Stimulated activated CD4-positive, alpha-beta T cell treated with anti-CD3 and anti-CD28 coated beads, Interleukin-15, amount 100 ng/mL, for 48 hours (primary cell): Measurements from ENCODE around the gene SAP30L.

ENCODE experiments used
- DNase-seq, 2 donors: peaks; one replicate each; pipeline ENCODE4 v3.0.0-alpha.2; 2020; ENCODE audit warnings: low read depth in 2 of 2

Gene SAP30L

DNA sequence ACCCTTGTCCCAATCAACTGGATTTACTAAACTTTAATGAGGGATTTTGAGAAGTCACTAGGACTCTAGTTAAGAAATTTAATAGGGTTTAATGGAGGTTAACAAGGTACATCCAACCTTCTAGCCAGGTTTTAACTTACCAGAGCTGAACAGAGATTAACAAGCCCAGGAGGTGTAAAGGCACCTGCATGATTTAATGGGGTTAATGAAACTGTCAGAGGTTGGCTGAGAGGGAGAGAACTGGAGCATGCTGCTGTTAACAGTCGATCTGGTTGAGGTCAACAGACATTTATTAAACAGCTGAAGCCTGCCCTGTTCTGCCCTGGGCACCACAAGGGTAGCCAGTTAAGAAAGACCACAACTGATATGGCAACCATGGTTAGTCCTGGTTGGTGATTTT, 18.6 kb downstream of the SAP30L start:
- DNase-seq = no peak

DNA sequence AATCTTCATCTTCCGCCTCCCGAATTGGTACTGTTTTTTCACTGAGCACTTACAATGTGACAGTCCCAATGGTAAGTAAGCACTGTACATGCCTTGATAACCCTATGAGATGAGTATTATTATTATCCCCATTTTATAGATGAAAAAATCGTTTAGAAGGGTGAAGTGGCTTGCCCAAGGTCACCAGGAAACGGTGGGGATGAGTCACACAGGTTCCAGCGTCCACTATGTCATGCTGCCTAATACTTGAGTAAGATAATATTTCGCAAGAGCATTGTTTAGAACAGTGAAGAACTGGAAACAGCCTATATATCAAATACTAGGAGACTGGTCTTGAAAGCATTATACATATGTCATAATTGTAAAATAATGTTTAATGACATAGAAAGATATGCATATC, 19.4 kb downstream of the SAP30L start:
- DNase-seq = no peak

DNA sequence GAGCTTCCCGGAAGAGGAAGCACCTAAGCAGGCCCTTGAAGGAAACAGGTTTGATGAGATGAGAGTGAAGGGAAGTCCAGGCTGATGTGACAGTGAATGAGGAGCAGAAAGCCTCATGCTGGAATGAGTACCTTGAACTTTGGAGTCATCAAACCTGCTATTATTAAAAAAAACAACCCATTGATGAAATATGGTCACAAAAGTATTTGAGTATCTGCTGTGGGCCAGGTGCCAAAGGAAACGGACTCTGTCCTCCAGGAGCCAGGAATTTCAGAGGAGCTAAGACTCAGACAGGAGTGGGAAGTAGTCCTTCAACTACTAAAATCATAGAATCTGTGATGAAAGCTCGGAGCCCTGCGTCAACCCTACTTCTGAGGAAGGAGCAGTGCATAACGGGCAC, 20.4 kb downstream of the SAP30L start:
- no peak for DNase-seq

DNA sequence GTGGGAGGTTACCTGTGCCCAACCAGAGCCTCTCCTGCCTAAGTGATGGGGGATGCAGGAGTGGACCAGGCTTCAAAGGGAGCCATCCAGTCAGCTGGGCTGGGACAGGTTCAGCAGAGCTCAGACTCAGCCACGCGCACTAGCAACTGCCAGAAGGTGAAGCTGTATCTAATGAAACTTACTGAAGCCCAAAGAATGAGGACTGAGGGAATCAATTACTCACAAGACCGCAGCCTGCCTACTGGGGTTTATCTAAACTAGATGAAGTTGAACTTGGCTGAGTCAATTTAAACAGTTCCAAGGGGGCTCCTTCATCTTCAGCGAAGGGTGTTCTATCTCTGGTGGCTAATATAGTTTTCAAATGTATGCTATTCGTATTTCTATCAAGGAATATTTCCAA, 20.9 kb downstream of the SAP30L start:
- DNase-seq = no peak

DNA sequence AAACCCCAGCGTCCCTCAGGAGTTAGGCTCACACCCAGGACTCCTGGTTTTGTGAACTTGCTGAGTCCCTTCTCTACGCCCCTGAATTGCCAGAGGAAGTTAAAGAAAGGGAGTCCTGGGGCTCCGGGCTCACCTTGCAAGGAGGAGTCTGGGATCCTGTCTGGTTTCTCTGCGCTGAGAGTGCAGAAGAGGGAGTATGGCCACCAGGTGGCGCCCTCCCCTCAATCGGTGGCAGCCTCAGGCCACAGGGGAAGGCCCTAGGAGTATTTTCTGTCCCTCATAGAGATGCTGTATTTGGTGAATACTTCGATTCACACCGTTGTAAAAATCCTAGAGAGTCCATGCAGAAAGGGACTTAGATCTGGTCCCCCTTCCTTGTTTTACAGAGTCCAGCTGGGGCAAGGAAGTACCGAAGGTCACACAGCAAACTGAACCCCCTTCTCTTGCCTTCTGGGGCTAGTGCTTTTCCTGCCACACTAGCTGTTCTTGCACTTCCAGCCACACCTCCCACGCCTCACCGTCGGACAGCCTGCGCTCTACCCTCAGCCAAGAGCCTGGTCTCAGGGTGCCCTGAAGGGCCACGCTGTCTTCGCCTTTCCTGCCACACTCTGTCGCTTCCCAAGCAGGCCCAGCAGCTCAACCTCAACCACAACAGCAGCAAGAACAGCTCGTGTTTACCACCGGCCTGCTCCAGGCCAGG, 22.0 kb downstream of the SAP30L start:
- DNase-seq = peak in 1 of 2 donors; percentile 69

DNA sequence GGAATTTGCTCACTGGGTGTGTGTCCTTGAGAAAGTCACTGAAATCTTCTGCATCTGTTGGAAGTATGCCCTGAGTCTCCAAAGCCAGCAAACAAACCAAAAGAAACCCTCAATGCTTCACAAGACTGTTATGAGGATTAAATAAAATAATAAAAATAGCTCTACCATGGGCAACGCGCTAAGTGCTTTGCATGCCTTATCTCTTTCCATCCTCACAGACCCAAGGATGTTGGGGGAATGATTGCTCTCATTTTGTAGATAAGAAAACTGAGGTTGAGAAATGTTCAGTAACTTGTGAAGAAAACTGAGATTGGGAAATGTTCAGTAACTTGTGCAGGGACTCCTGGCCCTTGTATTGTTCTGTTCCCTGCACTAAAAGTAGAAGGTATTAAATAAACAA, 24.3 kb downstream of the SAP30L start:
- DNase-seq = no peak

DNA sequence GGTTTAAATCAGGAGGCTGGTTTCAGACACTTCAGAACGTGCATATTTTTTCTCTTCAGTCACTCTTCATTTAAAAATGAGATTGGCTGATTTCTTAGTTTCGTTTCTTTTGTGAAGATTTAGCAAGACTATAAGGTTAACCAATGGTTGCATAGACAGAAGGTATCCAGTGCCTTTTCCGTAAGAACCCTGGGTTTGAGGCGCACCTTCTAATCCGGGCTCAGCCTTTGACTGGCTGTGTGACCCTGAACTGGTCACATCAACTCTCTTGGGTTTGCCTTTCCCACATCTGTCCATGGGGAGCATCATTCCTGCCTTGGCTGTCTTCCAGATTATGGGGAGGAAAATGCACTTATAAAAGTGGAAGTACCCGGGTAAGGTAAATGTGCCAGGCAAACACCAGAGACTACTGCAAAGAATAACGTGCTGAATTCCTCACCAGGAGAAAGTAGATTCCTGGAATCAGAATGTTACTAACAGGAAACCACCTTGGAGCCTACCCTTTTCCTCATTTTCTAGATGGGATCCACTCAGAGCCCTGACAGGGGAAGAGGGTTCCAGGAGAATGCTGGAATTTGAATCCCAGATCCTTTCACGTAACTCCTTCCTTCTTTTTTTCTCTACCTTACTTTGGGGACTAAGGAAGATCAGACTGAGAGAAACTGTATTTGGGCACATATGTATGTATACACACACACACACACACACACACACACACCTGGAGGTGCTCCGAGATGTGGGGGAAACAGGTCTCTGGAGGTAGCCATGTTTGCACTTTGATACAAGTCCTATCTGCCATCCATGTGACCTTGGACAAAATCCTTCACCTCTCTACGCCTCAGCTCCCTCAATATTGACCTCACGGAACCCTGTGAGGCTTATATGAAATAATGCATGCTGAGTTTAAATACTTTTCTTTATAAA, 25.4 kb downstream of the SAP30L start:
- no peak for DNase-seq

DNA sequence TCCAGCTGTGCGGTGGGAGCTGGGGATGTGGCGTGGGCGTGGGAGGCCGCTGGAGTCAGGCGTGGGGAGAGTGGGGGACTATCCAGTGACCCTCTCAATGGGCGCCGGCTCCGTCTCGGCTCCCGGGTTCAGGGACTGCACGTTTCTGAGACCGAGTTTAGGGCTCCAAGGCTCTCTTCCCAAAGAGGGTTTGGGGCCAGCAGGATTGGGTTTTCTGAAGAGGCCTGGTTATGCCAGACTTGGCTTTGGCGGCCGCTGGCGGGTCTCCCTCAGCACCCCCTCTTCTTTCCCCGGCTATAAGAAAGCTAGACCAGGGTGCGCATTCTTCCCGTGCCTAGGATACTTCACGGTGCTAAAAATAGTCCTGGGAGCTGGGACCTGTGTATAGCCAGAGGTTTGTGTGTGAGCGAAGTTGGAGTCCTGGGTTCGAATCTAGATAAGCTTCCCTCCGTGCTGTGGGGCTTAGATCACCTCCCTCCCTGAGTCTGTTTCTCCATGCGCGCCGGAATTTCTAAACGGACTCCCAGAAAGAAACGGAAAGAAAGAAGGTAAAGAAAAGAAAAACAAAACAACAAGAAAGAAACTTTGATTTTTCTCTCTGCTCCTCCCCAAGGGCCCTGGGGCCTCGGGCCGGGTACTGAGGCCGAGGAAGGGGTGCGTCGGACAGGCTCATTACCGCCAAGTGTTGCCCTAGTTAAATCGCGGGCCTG, 27.2 kb downstream of the SAP30L start:
- no peak for DNase-seq

DNA sequence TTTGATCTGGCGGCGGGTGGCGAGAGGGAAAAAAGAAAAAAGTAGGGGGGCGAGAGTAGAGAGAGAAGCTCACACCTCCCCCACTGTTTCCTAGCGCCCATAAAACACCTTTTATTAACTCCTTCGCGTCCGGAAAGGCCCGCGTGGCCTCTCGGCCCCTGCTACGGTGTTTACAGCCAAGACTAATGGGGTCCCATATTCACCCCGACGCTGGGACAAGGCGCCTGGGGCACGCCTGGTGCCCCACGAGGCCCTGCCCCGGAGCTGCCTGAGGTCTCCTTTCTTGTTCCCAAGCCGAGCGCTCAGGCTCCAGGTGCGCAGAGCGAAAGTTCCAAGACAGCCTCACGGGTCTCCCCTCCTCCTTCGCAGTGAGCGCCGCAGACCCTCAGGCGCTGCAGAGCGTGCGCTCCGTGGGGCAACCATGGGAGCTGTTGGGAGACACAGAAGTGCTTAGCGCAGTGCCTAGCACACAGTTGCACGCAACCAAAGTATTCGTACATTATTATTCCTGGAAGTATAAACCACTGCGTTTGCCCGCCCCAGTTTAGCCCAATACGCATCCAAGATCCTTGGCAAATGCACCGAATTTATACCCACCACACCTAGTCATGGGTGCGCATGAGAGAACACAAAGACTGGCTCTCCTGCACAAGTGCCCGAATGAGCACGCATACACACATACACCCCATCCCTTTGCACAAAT, 27.9 kb downstream of the SAP30L start:
- DNase-seq = no peak

DNA sequence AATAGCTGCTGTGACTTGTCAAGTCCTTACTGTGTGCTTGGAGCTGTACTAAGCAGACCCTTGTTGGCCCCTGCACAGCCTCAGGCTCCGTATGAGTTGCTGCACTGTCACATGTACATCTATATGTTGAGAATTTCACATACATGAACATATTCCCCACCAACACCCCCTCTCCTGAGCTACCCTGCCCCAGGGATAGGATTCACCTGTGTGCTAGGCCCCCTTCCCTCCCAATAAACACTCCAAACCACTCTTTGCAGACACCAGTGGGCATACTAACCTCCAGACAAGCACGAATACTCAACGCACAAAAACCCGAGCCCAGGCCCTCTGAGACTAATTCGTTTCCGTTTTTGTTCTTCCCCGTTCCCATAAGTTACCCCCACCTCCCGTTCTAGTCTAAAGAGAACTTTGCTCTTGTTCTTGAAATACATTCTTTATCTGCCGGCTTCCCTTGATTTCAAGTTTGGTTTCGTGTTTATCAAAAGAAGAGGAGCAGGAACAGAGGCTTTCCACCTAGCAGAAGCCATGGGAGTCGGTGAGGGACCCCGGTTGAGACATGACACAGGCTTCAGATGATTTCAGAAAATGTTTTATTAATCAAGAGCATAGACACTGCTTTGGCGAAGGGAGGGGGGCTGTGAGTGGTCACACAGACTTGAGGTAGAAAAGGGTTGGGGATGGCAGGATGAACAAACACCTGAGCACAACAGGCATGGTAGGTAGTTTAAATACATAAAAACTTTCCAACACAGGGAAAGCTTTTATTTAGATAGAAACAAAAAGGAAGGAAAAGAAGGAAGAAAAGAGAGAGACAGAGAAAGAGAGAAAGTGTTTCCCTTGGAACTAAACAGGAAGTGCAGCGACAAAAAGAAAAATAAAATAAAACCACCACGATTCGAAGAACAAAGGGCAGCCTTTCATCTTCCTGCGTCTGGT, 28.9 kb downstream of the SAP30L start:
- no peak for DNase-seq

DNA sequence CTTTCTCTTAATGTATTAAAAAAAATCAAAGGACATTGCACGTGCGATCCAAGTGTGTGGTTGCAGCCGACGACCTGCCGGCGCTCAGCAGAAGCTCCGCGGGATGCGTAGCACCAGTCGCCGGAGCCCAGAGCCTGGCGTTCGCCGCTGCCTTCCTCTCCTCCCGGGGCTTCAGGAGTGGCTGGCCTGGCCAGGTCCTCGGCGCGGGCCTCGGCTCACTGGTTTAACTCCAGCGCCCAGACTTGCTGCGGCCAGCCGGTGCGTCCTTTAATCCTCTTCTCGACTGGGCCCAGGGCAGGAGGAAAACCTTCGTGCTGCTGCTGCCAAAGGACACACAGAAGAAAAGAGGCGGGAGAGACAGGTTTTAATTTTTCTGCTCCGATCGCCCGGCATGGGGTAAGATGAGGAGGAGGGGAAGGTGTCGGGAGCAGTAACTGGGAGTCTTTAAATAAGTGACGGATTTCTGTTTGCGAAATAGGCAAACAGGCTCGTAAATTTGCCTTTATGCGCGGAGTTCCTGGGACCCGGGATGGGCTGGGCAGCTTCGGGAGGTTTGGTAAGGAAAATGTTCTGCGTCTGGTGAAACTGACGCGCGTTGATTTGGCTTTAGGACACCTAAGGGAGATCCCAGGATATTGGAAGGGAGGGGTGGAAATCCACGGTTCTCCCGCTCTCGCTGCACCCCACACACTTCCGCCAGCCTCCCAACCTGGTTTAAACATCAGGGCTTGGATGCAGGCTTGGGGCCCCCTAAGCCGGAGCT, 30.0 kb downstream of the SAP30L start:
- no peak for DNase-seq

DNA sequence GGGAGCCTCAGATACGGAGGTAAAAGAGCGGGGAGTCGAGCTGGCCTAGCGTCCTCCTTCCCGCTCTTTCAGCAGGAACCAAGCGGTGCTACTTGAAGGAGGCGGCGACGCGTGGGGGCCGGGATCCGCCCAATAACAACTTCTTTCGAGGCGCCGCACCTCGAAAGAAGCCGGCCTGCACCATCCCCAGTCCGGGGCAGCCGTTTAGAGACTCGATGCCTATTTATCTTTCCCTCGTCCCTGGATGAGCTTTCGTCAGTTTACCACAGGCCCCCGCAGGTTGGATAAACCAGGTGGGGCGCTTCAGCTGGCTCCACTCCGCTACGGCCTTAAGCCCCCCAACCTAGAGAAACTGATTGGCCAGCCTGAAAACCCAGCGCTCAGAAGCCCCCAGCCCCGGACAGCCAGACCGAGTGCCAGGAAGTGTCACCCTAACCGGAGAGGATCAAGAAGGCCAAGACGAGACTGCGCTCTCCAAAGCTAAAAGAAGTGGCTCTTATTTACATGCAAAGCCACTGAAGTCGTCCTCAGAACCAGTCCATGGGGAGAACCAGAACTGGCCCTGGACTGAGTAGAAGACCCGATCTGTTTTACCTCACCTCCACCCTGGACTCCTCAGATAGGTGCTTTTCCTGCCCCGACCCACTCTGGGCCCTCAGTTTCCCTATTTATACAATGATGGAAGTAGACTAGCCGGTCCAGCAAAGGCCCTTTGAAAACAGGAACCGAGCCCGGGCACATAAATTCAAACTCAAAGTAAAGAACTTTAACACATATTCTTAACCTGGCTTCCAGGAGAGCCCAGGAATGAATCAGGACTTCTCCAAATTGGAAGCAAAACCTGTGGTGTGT, 30.8 kb downstream of the SAP30L start:
- DNase-seq = no peak

DNA sequence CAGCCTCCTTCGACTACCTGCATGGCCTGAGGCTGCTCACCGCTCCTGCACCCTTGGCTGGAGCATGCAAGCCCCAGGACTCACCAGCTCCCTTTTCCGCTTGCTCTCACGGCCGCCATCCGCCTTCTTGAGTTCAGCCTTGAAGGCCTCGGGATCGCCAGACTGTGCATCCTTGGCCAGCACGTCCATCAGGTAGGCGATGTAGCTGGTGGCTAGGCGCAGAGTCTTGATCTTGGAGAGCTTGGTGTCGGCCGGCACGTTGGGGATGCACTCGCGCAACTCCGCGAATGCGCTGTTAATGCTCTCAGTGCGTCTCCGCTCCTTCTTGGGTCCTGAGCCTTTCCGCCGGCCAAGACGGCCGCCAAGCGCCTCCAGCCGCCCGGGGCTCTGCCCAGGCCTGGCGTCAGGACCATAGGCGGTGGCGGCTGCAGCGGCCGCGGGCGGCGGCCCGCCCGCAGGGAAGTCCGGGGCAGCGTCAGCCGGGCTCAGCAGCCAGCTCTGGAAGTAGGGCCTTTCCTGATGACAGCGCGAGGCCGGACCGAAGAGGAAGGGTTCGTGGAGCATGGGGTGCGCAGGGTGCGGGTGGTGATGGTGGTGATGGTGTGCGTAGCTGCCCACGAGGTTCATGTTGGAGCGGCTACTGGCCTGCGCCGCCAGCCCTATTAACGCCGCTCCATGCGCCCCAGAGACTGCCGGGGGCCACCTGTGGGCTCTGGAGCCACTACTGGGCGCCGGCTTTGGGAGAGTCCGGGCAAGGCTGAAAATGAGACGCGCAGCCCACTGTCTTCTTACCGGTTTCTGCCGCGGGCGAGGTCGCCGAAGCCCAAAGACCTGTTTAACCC, 31.8 kb downstream of the SAP30L start:
- no peak for DNase-seq

DNA sequence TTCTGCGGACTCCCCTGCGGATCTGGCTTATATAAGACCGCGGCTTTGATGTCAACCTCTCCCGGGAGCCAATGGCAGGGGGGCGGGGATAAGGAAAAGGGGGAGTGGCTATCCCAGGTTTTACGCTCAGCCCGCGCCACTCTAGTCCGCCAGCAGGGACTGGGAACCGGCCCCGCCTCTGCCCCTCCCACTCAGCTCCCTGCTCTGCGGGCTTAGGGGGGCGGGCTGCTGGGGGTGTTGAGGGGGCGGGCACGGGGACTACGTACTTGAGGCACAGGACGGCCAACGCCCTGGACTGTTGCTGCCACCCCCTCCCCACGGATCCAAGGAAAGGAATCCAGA, 32.4 kb downstream of the SAP30L start, which contains the start of gene HAND1:
HAND1 (minus strand) TSS at position 4 of the 342 bp plus-strand sequence. CDS start 219 bp downstream, outside the sequence.
- DNase-seq = no peak

DNA sequence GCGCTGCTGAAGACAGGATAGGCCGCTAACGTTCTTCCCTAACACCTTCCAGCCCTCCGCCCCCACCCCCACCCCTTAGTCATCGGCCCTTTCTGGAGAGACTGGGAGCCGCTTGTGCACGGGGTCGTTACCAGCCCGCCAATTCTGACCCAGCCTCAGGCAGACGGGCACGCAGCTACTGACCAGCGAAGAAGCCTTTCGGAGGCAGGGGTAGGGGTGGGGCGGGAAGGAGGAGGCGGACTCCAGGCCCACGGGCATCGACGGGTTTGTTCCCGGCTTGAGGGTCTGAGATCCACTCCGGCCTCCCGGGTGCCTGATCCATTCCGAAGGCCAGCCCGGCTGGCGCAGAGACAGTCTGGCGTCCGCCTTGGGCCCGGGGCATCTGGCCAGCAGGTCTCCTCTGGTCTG, 33.0 kb downstream of the SAP30L start:
- no peak for DNase-seq

DNA sequence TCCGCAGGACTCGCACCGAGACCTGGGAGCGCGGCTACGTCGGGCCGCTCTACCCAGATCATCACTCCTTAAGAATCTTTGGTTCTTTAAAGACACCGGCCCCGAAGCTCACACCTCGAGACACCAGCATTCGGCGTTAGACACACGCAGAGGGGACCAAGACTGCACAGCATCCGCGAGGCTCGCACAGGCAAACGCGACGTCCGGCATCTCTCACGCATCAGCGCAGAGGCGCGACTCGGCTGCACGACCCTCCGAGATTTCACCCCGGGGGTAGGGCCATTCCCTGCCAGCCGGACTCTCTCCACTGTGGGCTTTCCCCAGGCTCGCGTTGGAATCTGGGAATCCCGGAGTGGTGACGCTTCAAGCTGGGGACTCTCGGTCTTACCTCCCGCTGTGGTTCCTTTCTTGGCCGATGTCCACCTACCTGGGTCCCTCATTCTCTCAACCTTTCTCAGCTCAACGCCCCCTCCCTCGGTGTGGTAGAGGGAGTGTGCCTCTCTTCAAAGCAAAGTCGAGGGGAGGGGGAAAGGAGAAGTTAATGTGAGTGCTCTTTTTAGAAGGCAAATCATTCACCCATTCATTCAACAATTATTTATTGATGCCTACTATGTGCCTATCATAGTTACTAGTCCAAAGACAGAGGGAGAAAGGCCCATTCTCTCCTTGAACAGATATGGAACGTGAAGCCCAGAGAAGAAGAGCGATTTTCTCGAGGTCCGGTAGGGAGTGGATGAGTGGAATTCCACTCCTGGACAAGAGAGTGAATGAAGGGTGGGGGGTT, 33.6 kb downstream of the SAP30L start:
- DNase-seq = no peak
